Gastroesophageal sphincter (tissue), 4 donors: ENCODE results near the gene TMIE. TPM values are rescaled to one million over a fixed set of nuclear protein-coding genes. Genes with fewer than 3 reads are reported as not detected.

Experiments
- ATAC-seq: fragments of 150-250 bp; one replicate; pipeline ENCODE4 v1.9.1; 2016; ENCODE audit warnings: mild to moderate bottlenecking, moderate library complexity
- H3K27ac ChIP-seq, 4 donors: fragments of 200-600 bp; sonication (generic) in 3 of 4; 1 replicate in 3 of 4; 2 replicates in 1 of 4; pipeline ENCODE4 v1.5.1; 2016 to 2019
- H3K27me3 ChIP-seq: fragments of 200-600 bp; sonication (generic); one replicate; pipeline ENCODE4 v1.5.1; 2019
- H3K36me3 ChIP-seq, 2 donors: fragments of 200-600 bp; sonication (generic); one replicate each; pipeline ENCODE4 v1.5.1; 2019; ENCODE audit warnings: control low read depth in 1 of 2
- H3K4me1 ChIP-seq, 3 donors: fragments of 200-600 bp; sonication (generic); 1 replicate in 2 of 3; 2 replicates in 1 of 3; pipeline ENCODE4 v1.5.1; 2016 to 2019; ENCODE audit warnings: control low read depth in 2 of 3
- H3K4me3 ChIP-seq, 2 donors: fragments of 200-600 bp; sonication (generic); one replicate each; pipeline ENCODE4 v1.5.1; 2019; ENCODE audit warnings: mild to moderate bottlenecking in 1 of 2, moderate library complexity in 1 of 2
- H3K9me3 ChIP-seq, 3 donors: fragments of 200-600 bp; sonication (generic); one replicate each; pipeline ENCODE4 v1.5.1; 2017 to 2019; ENCODE audit warnings: control low read depth in 2 of 3
- CTCF ChIP-seq, 4 experiments: fragments of 200-600 bp in 2 of 4; fragments of 450-650 bp in 2 of 4; sonication (generic) in 1 of 4; IDR thresholded peaks; one replicate each; pipeline ENCODE4 v1.5.1; 2017 to 2019; ENCODE audit warnings: antibody characterized with exemption in 4 of 4, mild to moderate bottlenecking in 2 of 4, moderate library complexity in 2 of 4
- EP300 ChIP-seq: sonication (generic); formaldehyde crosslinking; IDR thresholded peaks from one replicate; pipeline ENCODE4 v1.6.1; 2017; ENCODE audit warnings: antibody characterized with exemption, mild to moderate bottlenecking
- POLR2A ChIP-seq, 2 donors: fragments of 450-650 bp; IDR thresholded peaks; one replicate each; pipeline ENCODE4 v1.6.1; 2017; ENCODE audit warnings: antibody characterized with exemption in 2 of 2, mild to moderate bottlenecking in 2 of 2, moderate library complexity in 1 of 2
- POLR2AphosphoS5 ChIP-seq: sonication (generic); formaldehyde crosslinking; IDR thresholded peaks from one replicate; pipeline ENCODE4 v1.6.1; 2017; ENCODE audit warnings: antibody characterized with exemption
- WGBS, 2 donors: methylation state at CpG; one replicate each; pipeline ENCODE4 v1.1.5; 2018; ENCODE audit warnings: low coverage in 1 of 2; 5-methylcytosine and 5-hydroxymethylcytosine counted together
- total RNA-seq, 4 donors: library from RNA; depleted of rRNA; stranded (reverse); fragments of >200 nt; gene quantifications; one replicate each; pipeline ENCODE4 v1.1.0, GENCODE V29; 2016

The TMIE gene
- total RNA-seq, 4 donors from 2014 or later = 0.15 to 1.4 (median 0.69) TPM; not detected in 1

GRCh38 chr3:46672349-46672695, 28.9 kb upstream of the TMIE start:
- Histone ChIP-seq H3K9me3 (no peaks in the 10 kb centered on the region), H3K4me1 (no peaks in the 10 kb centered on the region), H3K27me3 (no peaks in the 10 kb centered on the region), H3K27ac (no peak overlapping the region), H3K4me3 (no peak overlapping the region), H3K36me3 (peaks cover 0 to 38% of the 10 kb centered on the region in 2 donors)
- no peak for ATAC-seq
- 100% methylated on average over 3 of the region's 6 CpGs; no CpG with 5 or more reads in 1 of the 2 donors for WGBS, 2 donors
- TF ChIP-seq EP300 (no peak), POLR2A (IDR thresholded peaks at IDR 0.05) (no peak), CTCF (IDR thresholded peaks at IDR 0.05) (no peak), POLR2AphosphoS5 (no peak)

GRCh38 chr3:46673151-46674030, 27.8 kb upstream of the TMIE start:
- Histone ChIP-seq H3K4me3 (no peak overlapping the region), H3K36me3 (peaks cover 0 to 38% of the 10 kb centered on the region in 2 donors), H3K4me1 (no peaks in the 10 kb centered on the region), H3K27me3 (no peaks in the 10 kb centered on the region), H3K9me3 (no peaks in the 10 kb centered on the region), H3K27ac (no peak overlapping the region)
- 81 to 83% methylated on average over 6 to 7 of the region's 10 CpGs for WGBS, 2 donors
- no peak for ATAC-seq
- no peak for TF ChIP-seq POLR2A (IDR thresholded peaks at IDR 0.05)
- TF ChIP-seq EP300 = no peak
- TF ChIP-seq CTCF (IDR thresholded peaks at IDR 0.05) = no peak
- no peak for TF ChIP-seq POLR2AphosphoS5

GRCh38 chr3:46674031-46674845, 27.0 kb upstream of the TMIE start:
- no peaks in the 10 kb centered on the region for H3K9me3 ChIP-seq
- no peak for ATAC-seq
- 95 to 96% methylated on average over 4 to 7 of the region's 12 CpGs for WGBS, 2 donors
- no peak for TF ChIP-seq CTCF (IDR thresholded peaks at IDR 0.05)
- no peak for TF ChIP-seq POLR2AphosphoS5
- no peak for TF ChIP-seq EP300
- TF ChIP-seq POLR2A (IDR thresholded peaks at IDR 0.05) = no peak
- no peak overlapping the region for H3K4me3 ChIP-seq
- no peaks in the 10 kb centered on the region for H3K27me3 ChIP-seq
- no peaks in the 10 kb centered on the region for H3K4me1 ChIP-seq
- H3K27ac ChIP-seq = no peak overlapping the region
- H3K36me3 ChIP-seq = peaks cover 0 to 38% of the 10 kb centered on the region in 2 donors

- peaks cover 0 to 46% of the 10 kb centered on the region in 2 donors for H3K36me3 ChIP-seq
Measured at GRCh38 chr3:46675426-46675825, 25.8 kb upstream of the TMIE start.

More at GRCh38 chr3:46675426-46675825, 25.8 kb upstream of the TMIE start:
- no peak overlapping the region for H3K27ac ChIP-seq
- no peak for ATAC-seq
- no peaks in the 10 kb centered on the region for H3K27me3 ChIP-seq
- H3K4me3 ChIP-seq = no peak overlapping the region
- no peaks in the 10 kb centered on the region for H3K4me1 ChIP-seq
- no peaks in the 10 kb centered on the region for H3K9me3 ChIP-seq
- WGBS, 2 donors = 100% methylated on average over 2 of the region's 6 CpGs; no CpG with 5 or more reads in 1 of the 2 donors
- TF ChIP-seq POLR2AphosphoS5 (no peak), CTCF (IDR thresholded peaks at IDR 0.05) (no peak), POLR2A (IDR thresholded peaks at IDR 0.05) (no peak), EP300 (no peak)
